ACHN (cell line): ENCODE measurements around the gene LSR.
"Not testable (repeated sequence)": the region's sequence is repeated elsewhere in the genome, so short reads cannot be mapped to it uniquely, and the experiment has no call there.

Experiments
- DNase-seq: peaks from one replicate; pipeline ENCODE4 v3.0.0-alpha.2; 2015
- in situ Hi-C: cut with HindIII; loops from 2 replicates; pipeline ENCODE4 v1.10.0; 2017; ENCODE audit warnings: low sequenced_read_pairs, low pct_ligation_motif_present, low pct_unique_long_range_greater_than_20kb

Gene LSR

DNA sequence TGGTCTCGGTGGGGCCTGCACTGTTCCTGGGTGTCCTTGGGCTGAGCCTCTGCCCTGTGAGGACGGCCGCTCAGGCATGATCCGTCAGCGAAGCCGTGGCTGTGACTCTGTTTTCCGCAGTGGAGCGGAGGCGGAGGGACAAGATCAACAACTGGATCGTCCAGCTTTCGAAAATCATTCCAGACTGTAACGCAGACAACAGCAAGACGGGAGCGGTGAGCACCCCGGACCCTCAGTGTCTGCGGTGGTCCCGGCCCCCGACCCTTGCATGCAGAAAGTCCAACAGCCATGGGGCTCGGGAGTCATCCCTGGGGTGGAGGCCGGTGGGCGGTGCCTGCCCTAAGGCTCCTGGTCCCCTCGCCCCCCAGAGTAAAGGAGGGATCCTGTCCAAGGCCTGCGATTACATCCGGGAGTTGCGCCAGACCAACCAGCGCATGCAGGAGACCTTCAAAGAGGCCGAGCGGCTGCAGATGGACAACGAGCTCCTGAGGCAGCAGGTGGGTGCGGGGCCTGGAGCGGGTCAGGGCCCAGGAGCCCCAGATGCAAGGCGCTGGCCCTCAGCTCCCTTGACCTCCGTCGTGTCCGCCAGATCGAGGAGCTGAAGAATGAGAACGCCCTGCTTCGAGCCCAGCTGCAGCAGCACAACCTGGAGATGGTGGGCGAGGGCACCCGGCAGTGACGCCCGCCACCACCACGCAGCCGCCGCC is 29.9 kb downstream of the LSR start:
- DNase-seq, result no peak
- in situ Hi-C loops, result no loop called here

DNA sequence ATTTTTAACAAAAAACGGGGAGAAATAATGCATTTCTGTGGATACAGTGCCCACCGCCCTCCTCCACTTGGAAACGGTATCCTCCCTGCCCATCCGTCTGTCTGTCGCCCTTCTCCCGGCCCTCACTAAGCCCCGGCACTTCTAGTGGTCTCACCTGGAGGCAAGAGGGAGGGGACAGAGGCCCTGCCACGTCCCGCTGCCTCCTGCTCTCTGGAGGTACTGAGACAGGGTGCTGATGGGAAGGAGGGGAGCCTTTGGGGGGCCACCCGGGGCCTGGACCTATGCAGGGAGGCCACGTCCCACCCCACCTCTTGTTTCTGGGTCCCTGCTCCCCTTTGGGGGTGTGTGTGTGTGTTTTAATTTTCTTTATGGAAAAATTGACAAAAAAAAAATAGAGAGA is 30.6 kb downstream of the LSR start:
- in situ Hi-C loops, result no loop called here
- DNase-seq, result no peak

DNA sequence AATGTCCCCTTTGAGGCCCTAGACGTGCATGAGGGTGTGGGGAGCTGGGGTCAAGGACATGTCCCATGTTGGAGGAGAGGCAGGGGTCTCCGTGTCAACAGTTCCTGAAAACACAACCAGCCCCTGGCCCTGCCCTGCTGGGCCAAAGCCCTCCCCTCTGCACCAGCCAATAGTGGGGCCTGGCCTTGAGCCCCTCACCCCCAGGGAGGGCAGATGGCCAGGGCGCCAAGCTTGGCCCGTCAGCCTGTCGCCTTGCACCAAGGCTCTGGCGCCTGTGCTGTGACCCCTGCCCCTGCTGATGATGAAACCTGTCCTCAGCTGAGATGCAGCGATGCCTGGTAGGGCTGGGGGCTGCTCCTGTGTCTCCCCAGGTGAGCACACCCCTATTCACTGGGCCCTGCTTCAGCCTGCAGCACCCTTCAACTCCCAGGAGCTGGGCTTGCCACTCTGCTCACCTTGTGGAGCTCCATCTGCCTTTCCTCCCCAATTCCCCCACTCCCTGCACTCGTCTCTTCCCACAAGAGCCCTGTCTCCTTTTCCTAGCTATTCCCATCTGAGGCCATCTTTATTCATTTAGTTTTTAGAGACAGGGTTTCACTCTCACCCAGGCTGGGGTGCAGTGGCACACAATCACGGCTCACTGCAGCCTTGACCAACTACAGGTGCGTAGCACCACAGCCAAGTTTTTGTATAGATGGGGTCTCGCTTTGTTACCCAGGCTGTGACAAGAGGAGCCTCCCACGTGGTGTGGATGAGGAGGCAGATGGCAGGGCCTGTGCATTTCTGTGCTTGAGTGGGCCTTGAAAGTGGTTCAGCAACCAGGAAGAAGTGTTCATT is 31.4 kb downstream of the LSR start:
- in situ Hi-C loops, result no loop called here
- no peak for DNase-seq

DNA sequence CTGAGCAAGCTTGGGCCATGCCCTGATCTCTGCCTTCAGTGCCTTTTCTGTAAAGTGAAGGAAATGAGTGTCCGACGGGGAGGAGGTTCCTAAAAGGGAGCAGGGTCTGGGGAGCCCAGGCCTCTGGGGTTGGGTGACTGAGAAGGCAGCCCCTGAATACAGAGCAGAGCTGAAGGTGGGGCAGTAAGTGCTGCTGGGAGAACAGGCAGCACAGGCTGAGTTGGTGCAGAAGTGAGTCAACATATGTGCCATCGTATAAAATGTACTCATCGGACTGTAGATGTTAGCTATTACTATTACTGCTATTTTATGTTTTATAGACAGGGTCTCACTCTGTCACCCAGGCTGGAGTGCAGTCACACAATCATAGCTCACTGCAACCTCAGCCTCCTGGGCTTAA is 32.5 kb downstream of the LSR start:
- in situ Hi-C loops, result no loop called here

DNA sequence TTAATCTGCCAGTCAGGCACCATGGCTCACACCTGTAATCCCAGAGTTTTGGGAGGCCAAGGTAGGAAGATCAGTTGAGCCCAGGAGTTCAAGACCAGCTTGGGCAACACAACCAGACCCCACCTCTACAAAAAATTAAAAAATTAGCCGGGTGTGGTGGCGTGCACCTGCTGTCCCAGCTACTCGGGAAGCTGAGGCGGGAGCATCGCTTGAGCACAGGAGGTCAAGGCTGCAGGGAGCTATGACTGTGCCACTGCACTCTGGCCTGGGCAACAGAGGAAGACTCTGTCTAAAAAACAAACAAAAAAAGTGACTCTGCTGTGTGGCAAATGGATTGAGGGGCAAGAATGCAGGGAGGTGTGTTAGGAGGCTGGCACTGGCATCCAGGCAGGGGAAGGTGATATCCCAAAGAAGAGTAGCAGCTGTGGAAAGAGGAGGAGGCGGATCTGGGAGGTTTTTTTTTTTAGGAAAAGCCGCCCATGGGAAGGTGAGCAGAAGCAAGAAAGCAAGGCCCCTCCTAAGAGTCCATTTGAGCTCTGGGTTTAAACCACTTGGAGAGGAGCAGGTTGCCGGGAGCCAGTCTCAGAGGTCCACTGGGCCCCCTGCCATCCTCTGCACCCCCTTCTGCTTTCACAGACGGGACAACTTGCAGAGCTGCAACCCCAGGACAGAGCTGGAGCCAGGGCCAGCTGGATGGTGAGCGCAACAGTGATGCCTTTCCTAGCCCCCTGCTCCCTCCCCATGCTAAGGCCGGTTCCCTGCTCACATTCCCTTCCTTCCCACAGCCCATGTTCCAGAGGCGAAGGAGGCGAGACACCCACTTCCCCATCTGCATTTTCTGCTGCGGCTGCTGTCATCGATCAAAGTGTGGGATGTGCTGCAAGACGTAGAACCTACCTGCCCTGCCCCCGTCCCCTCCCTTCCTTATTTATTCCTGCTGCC is 35.6 kb downstream of the LSR start:
- DNase-seq, result no peak
- in situ Hi-C loops, result no loop called here

More for the DNA sequence above, 32.5 kb downstream of the LSR start:
- no peak for DNase-seq

DNA sequence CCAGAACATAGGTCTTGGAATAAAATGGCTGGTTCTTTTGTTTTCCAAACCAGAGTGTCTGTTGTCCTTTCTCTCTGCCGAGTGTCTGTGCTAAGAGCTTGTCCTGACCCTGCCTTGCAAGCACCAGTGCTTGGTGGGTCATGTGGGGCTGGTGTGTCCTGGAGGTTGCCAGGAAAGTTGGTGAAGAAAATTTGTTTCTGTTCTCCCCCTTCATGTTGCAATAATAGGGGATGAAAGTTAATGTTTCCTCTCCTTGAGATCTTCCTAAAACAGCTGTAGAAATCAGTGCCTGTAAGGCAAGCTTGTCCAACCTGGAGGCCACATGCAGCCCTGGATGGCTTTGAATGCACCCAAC is 36.3 kb downstream of the LSR start:
- in situ Hi-C loops, result no loop called here

DNA sequence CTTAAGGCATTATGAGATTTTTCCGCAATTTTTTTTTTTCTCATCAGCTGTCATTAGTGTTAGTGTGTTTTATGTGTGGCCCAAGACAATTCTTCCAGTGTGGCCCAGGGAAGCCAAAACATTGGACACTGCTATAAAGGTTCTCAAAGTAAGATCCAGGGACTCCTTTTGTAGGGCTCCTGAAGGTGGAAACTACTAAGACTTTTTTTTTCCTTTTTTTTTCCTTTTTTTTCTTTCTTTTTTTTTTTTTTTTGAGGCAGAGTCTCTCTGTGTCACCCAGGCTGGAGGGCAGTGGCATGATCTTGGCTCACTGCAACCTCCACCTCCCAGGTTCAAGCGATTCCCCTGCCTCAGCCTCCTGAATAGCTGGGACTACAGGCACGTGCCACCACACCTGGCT is 36.7 kb downstream of the LSR start:
- DNase-seq, in situ Hi-C loops: not testable (repeated sequence)

More for the DNA sequence above, 36.3 kb downstream of the LSR start:
- no peak for DNase-seq

DNA sequence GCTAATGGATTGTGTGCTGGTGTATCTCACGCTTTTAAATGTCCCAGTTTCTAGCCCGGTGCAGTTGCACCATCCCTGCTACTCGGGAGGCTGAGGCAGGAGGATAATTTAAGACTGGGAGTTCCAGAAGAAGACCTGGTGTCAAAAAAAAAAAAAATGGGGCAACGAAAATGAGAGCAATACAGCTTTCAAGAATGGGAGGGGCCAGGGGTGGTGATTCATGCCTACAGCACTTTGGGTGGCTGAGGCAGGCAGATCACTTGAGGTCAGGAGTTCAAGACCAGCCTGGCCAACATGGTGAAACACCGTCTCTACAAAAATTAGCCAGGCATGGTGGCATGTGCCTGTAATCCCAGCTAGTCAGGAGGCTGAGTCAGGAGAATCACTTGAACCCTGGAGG is 37.3 kb downstream of the LSR start:
- in situ Hi-C loops, DNase-seq: not testable (repeated sequence)

DNA sequence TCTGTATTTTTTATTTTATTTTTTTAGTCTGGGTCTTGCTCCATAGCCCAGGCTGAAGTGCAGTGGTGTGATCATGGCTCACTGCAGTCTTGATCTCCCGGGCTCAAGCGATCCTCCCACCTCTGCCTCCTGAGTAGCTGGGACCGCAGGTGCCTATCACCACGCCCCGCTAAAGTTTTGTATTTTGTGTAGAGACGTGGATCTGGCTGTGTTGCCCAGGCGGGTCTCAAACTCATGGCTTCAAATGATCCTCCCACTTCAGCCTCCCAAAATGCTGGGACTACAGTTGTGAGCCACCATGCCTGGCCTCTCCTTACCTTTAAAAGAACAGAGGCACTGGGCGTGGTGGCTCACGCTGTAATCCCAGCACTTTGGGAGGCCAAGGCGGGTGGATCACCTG is 38.9 kb downstream of the LSR start:
- in situ Hi-C loops, result no loop called here
- no peak for DNase-seq

DNA sequence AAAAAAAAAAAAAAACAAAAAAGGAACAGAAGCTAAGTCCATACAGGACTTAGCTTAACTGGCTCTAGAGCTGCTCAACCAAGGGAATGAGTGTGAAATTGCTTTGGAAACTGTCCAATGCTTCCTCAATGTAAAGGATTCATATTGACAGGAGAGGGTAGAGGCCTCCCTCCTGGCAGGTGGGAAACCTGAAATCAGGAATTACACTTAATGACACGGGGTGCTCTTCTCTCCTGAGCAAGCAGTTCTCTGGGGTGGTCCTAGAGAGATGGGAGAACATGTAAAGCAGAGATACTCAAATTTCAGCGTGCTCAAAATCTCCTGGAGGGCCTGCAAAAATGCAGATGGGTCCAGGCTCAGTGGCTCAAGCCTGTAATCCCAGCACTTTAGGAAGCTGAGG is 39.5 kb downstream of the LSR start:
- in situ Hi-C loops, result no loop called here
- no peak for DNase-seq

DNA sequence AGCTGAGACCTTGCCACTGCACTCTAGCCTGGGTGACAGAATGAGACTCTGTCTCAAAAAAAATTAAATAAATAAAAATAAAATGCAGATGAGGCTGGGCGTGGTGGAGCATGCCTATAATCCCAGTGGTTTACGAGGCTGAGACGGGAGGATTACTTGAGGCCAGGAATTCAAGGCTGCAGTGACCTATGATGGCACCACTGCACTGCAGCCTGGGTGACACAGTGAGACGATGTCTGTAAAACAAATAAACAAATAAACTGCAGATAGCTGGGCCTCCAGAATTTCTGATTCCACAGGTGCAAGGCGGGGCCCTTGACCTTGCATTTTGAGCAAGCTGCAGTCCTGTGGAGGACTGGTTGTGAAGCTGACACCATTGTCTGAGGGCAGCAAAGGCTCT is 40.1 kb downstream of the LSR start:
- in situ Hi-C loops, result no loop called here
- no peak for DNase-seq

DNA sequence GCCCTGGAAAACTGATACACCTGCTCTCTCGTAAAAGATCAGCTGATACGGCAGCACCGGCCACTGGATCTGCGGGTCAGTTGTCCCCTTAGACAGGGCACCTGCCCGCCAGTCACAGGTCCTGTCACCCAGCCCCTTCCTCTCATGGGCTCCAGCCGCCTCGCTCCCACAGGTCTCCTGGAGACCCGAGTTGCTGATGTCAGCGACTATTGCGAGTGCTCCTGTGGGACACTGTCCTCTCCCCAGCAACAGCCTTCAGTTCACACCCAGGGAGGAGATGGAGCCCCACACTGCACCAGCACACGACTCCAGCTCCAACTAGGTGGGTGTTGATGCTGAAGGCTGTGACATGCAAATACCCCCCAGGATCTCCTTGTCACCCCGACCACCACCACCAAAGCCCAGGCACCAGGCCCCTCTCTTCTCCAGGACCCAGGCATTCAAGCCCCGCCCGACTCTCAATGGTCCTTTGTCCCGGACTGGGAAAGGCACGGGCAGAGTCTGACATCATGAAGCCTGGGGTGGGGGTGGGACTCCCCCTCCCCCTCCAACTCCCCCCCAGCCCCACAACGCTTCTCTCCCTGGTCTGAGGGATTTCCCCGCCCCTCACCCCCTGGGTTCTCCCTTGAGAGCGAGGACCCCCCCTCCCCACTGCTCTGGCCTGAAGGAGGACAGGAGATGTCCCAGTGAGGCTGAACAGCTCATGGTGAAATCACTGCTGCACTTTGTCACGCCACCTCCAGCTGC is 41.8 kb downstream of the LSR start:
- in situ Hi-C loops, result no loop called here
- no peak for DNase-seq

DNA sequence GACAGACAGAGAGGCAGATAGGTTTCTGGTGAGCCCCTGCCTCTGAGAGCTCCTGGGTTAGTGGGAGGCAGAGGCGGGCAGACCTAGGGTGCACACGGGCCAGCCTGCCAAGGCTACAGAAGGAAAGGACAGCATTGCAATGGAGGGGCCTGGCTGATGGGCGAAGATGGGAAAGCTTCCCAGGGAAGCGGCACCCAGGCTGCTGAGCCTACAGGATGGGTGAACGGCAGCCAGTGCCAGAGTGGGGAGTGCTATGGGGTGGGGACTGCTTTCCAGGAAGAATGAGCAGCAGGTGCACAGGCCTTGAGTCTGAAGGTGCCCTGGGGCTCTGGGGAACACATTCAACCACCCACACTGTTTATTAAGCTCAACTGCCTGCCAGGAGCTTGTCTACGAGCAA is 42.5 kb downstream of the LSR start:
- no peak for DNase-seq
- in situ Hi-C loops, result no loop called here

DNA sequence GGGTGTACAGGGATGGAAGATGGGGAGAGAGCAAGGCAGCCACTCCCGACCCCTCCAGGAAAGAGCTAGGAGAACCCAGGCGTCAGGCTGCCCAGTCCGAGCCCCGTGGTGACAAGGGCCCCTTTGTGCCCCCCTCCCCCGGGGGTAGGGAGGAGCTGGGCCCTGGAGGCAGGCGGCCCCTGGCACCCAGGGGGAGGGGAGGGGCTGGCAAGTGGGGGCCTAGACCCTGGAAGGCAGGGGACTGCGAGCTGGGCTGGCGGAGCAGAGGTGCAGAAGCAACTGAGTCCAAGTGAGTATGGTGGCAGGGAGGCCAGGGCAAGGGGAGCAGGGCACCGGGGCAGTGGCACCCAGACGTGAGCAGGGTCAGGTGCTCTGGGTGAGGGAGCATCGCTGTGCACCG is 43.1 kb downstream of the LSR start, which contains the start of gene MAG:
Gene MAG (plus strand): TSS at position 246 of the 400 bp plus-strand sequence. CDS start 3,248 bp downstream, outside the sequence.
- no peak for DNase-seq
- in situ Hi-C loops, result no loop called here

DNA sequence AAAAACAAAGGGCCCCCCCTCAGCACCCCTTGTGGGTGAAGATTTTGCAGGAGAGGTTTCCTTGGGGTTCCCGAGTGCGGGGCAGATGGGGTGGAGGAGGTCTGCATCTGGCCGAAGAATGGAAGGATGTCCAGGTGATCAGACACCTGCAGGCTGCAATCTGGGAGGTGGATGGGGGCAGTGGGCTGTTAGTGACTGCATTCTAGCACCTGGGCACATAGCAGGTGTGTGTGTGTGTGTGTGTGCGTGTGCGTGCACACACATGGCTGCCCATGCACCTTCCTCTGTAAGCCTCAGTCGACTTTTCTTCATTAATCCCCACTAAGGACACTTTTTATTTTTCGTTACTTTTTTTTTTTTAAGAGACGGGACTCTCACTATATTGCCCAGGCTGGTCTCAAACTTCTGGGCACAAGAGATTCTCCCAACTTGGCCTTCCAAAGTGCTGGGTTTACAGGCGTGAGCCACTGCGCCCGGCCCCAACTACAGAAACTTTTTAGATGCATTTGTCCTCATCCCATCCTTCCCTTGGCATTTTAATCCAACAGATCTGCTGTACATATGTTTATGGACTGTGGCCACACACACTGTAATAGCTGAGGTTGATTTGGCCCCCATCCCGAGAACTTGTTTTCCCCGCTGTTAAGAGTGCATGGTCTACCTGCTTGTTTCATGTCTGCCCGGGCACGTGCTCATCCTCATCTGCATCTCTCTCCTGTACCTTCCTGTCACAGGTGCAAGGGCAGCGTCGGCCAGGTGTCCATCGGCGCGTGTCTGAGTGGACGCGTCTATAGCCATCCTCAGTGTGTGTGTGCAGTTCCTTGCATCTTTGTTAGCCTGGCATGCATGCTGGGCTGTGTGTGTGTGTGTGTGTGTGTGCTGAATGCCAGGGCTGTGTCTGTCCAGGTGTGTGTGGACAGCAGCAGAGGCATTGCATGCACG is 43.9 kb downstream of the LSR start:
- in situ Hi-C loops, result no loop called here
- no peak for DNase-seq

DNA sequence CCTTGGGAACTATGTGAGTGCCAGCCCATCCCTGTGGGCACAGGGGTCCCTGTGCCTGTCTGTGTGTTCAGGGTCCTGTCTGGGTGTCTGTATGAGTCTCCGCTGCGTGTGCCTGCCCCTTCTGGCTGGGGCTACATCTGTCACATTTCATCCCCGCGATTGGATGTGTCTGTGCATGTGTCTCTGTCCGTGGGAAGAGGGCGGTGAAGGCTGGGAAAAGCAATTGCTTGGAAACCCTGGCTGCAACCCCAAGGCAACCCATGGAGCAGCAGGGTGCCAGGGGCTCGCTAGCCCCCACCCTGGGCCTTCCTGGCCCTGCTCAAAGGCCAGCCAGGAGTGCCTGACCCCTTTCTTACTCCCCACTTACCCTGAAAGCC is 44.5 kb downstream of the LSR start:
- in situ Hi-C loops, result no loop called here
- DNase-seq, result no peak

DNA sequence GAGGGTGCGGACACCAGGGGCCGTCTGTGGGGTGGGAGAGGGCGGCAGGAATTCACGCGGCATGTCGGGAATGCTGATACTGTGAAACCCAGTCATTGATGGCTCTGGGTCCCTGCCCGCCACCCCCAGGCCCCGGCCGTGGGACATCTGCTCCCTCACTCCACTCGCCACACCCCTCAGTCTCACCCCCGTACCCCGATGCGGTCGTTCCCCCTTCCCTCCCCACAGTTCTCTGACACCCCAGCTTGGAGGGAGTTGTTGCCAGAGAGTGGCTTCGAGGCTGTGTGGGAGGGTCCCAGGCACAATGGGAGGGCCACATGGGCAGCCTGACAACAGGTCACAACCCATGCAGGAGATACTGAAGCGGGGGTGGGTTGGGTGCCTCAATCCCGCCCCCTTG is 45.0 kb downstream of the LSR start:
- in situ Hi-C loops, result no loop called here
- no peak for DNase-seq
